AG04449 (cell line): ENCODE measurements around the gene WDR49.

Source experiments
- CTCF ChIA-PET: fragments of 350-600 bp; formaldehyde crosslinking; extraction: SDS; loops from one replicate; lab custom pipeline; 2021; ENCODE audit warnings: antibody characterized with exemption; lab: Yijun Ruan, JAX
- POLR2A ChIA-PET: fragments of 400-600, 350-600 bp; formaldehyde crosslinking; extraction: SDS; loops from one replicate; lab custom pipeline; 2020; ENCODE audit warnings: antibody characterized with exemption, inconsistent platforms; lab: Yijun Ruan, JAX
- DNase-seq: peaks from one replicate; pipeline ENCODE4 v3.0.0-alpha.2; 2010; ENCODE audit warnings: low read depth, low spot score
- H3K4me3 ChIP-seq: 2 replicates; pipeline ENCODE4 v1.5.1; 2011; ENCODE audit warnings: low read depth, mild to moderate bottlenecking, control low read depth, low read length
- CTCF ChIP-seq: IDR thresholded peaks from one replicate; pipeline ENCODE4 v1.5.1; 2011; ENCODE audit warnings: mild to moderate bottlenecking, moderate library complexity, low read length, control low read depth, inconsistent platforms; ENCODE audit not compliant: insufficient read depth; ENCODE audit errors: missing control alignments

The WDR49 gene

GRCh38 chr3:167611718-167612117, 42.0 kb downstream of the WDR49 start:
- CTCF ChIA-PET: no interaction called here
- TF ChIP-seq CTCF: no peak
- H3K4me3 ChIP-seq: no peak overlapping the region

GRCh38 chr3:167609156-167609555, 44.6 kb downstream of the WDR49 start:
- CTCF ChIA-PET: no interaction called here
- no peak overlapping the region for H3K4me3 ChIP-seq
- no peak for DNase-seq
- TF ChIP-seq CTCF: no peak
- POLR2A ChIA-PET: no interaction called here

More at GRCh38 chr3:167611718-167612117, 42.0 kb downstream of the WDR49 start:
- POLR2A ChIA-PET: no interaction called here
- no peak for DNase-seq

- no peak for TF ChIP-seq CTCF
- ChIA-PET CTCF (no interaction called here), POLR2A (no interaction called here)
- H3K4me3 ChIP-seq: no peak overlapping the region
- DNase-seq: no peak
Measured at GRCh38 chr3:167606836-167607235, 46.9 kb downstream of the WDR49 start.

- ChIA-PET CTCF (no interaction called here), POLR2A (no interaction called here)
- no peak for DNase-seq
- no peak overlapping the region for H3K4me3 ChIP-seq
- TF ChIP-seq CTCF: no peak
Measured at GRCh38 chr3:167605871-167606270, 47.9 kb downstream of the WDR49 start.

GRCh38 chr3:167602041-167602440, 51.7 kb downstream of the WDR49 start:
- CTCF ChIA-PET: no interaction called here
- POLR2A ChIA-PET: no interaction called here
- DNase-seq: no peak
- no peak overlapping the region for H3K4me3 ChIP-seq
- no peak for TF ChIP-seq CTCF

GRCh38 chr3:167587651-167588050, 66.1 kb downstream of the WDR49 start:
- no peak for DNase-seq
- no peak overlapping the region for H3K4me3 ChIP-seq
- TF ChIP-seq CTCF: no peak
- ChIA-PET CTCF (no interaction called here), POLR2A (no interaction called here)
